NCI-H2107 treated with DMSO at 0.1 percent for 48 hours (cell line): ENCODE results near the gene KAT6B.

Source experiments
- DNase-seq: peaks from one replicate; lab custom pipeline; 2025; ENCODE audit not compliant: unreplicated experiment; lab: John Stamatoyannopoulos, UW

KAT6B gene

GRCh38 chr10:74822521-74823089 lies 3.8 kb upstream of the KAT6B start:
- no peak for DNase-seq

GRCh38 chr10:74823791-74824183 lies 2.6 kb upstream of the KAT6B start:
- no peak for DNase-seq

- no peak for DNase-seq
These were observed 2.1 kb upstream of the KAT6B start for GRCh38 chr10:74824184-74824899.

- DNase-seq: no peak
These were observed 1.5 kb upstream of the KAT6B start for GRCh38 chr10:74824900-74825370.

- no peak for DNase-seq
These were observed 844 bp upstream of the KAT6B start for GRCh38 chr10:74825371-74826141.

- peak; percentile 52 for DNase-seq
These were observed 643 bp downstream of the KAT6B start for GRCh38 chr10:74827045-74827441.

- DNase-seq: no peak
These were observed 1.3 kb downstream of the KAT6B start for GRCh38 chr10:74827694-74828093.

- DNase-seq: no peak
These were observed 2.5 kb downstream of the KAT6B start for GRCh38 chr10:74828946-74829345.

GRCh38 chr10:74831518-74832120 lies 5.2 kb downstream of the KAT6B start:
- DNase-seq: no peak

GRCh38 chr10:74835963-74836362 lies 9.6 kb downstream of the KAT6B start:
- DNase-seq: no peak

GRCh38 chr10:74836877-74837276 lies 10.5 kb downstream of the KAT6B start:
- no peak for DNase-seq

GRCh38 chr10:74837743-74838142 lies 11.3 kb downstream of the KAT6B start:
- no peak for DNase-seq

GRCh38 chr10:74839708-74840107 lies 13.3 kb downstream of the KAT6B start:
- DNase-seq: no peak

- no peak for DNase-seq
These were observed 15.0 kb downstream of the KAT6B start for GRCh38 chr10:74841265-74841973.

- no peak for DNase-seq
These were observed 16.0 kb downstream of the KAT6B start for GRCh38 chr10:74842301-74842954.

GRCh38 chr10:74846958-74847357 lies 20.6 kb downstream of the KAT6B start:
- no peak for DNase-seq

GRCh38 chr10:74851831-74852230 lies 25.4 kb downstream of the KAT6B start:
- DNase-seq: no peak

GRCh38 chr10:74852381-74852780 lies 26.0 kb downstream of the KAT6B start:
- no peak for DNase-seq

GRCh38 chr10:74854610-74855009 lies 28.2 kb downstream of the KAT6B start:
- no peak for DNase-seq

GRCh38 chr10:74855027-74855426 lies 28.6 kb downstream of the KAT6B start:
- DNase-seq: no peak

- DNase-seq: no peak
These were observed 29.0 kb downstream of the KAT6B start for GRCh38 chr10:74855439-74855838.
